Prostate gland (tissue), 2 donors: ENCODE results near the gene POU2F1.

ENCODE experiments used
- POLR2A ChIP-seq: fragments of 450-650 bp; IDR thresholded peaks from one replicate; pipeline ENCODE4 v1.6.1; 2016; ENCODE audit warnings: antibody characterized with exemption, mild to moderate bottlenecking
- TF ChIP-seq, protein P1 (sequence below), 4 experiments: fragments of 200-600 bp in 2 of 4; fragments of 450-650 bp in 2 of 4; sonication (generic) in 2 of 4; IDR thresholded peaks; 1 replicate in 3 of 4; 2 replicates in 1 of 4; pipeline ENCODE4 v1.5.1; 2016 to 2019; ENCODE audit warnings: antibody characterized with exemption in 4 of 4, mild to moderate bottlenecking in 2 of 4, moderate library complexity in 2 of 4

DNA sequence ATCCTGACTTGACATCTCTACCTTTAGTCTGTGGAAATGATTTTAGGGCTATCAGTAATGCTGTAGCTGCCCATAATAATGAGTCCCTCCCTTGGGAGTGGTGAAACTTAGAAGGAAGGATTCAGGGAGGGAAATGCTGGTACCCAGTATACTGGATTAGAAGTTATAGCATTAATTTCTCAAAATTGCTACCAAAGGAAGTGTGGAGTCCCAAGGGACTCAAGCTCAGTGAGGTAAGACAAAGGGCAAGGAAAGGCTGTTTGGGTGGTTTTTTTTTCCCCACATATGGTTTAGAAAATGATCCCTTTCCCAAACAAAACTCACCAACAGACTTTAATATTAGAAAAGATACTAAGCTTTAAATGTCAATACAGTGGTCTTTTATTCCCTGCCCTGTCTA is 197.7 kb downstream of the POU2F1 start:
- no peak for TF ChIP-seq POLR2A
- TF ChIP-seq, protein P1, sequence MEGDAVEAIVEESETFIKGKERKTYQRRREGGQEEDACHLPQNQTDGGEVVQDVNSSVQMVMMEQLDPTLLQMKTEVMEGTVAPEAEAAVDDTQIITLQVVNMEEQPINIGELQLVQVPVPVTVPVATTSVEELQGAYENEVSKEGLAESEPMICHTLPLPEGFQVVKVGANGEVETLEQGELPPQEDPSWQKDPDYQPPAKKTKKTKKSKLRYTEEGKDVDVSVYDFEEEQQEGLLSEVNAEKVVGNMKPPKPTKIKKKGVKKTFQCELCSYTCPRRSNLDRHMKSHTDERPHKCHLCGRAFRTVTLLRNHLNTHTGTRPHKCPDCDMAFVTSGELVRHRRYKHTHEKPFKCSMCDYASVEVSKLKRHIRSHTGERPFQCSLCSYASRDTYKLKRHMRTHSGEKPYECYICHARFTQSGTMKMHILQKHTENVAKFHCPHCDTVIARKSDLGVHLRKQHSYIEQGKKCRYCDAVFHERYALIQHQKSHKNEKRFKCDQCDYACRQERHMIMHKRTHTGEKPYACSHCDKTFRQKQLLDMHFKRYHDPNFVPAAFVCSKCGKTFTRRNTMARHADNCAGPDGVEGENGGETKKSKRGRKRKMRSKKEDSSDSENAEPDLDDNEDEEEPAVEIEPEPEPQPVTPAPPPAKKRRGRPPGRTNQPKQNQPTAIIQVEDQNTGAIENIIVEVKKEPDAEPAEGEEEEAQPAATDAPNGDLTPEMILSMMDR (IDR thresholded peaks at IDR 0.05), result no peak
